H9 (cell line): ENCODE measurements around the gene SMURF1. TPM values are rescaled to one million over a fixed set of nuclear protein-coding genes. Genes with fewer than 3 reads are reported as not detected.

Experiments
- DNase-seq: peaks from one replicate; pipeline ENCODE4 v3.0.0-alpha.2; 2017
- H2AFZ ChIP-seq: one replicate; pipeline ENCODE4 v1.6.1; 2013; ENCODE audit warnings: mild to moderate bottlenecking, low read length, control low read depth, moderate library complexity
- H2AK5ac ChIP-seq: 2 replicates; pipeline ENCODE4 v1.6.1; 2013; ENCODE audit warnings: low read length, control low read depth, mixed read lengths; ENCODE audit not compliant: insufficient read length
- H2BK120ac ChIP-seq: one replicate; pipeline ENCODE4 v1.6.1; 2013; ENCODE audit warnings: low read depth, mild to moderate bottlenecking, low read length, control low read depth, inconsistent platforms; ENCODE audit not compliant: poor library complexity, severe bottlenecking
- H2BK12ac ChIP-seq: 2 replicates; pipeline ENCODE4 v1.6.1; 2013; ENCODE audit warnings: low read length, control low read depth, mixed read lengths, low read depth; ENCODE audit not compliant: insufficient read length
- H2BK15ac ChIP-seq: 2 replicates; pipeline ENCODE4 v1.6.1; 2013; ENCODE audit warnings: low read depth, low read length, control low read depth
- H2BK20ac ChIP-seq: one replicate; pipeline ENCODE4 v1.6.1; 2013; ENCODE audit warnings: low read depth, mild to moderate bottlenecking, low read length, control low read depth, inconsistent platforms; ENCODE audit not compliant: poor library complexity, severe bottlenecking
- H2BK5ac ChIP-seq: 2 replicates; pipeline ENCODE4 v1.6.1; 2013; ENCODE audit warnings: low read length, control low read depth, mixed read lengths; ENCODE audit not compliant: insufficient read length
- H3K14ac ChIP-seq: 2 replicates; pipeline ENCODE4 v1.6.1; 2013; ENCODE audit warnings: low read length, control low read depth; ENCODE audit not compliant: insufficient read depth
- H3K18ac ChIP-seq: 2 replicates; pipeline ENCODE4 v1.6.1; 2013; ENCODE audit warnings: low read depth, mild to moderate bottlenecking, mixed read lengths, low read length, control low read depth; ENCODE audit not compliant: insufficient read length
- H3K23ac ChIP-seq: 2 replicates; pipeline ENCODE4 v1.6.1; 2013; ENCODE audit warnings: low read length, control low read depth, mixed read lengths, low read depth; ENCODE audit not compliant: insufficient read length
- H3K23me2 ChIP-seq: 2 replicates; pipeline ENCODE4 v1.6.1; 2013; ENCODE audit warnings: low read depth, mild to moderate bottlenecking, mixed read lengths, low read length, control low read depth; ENCODE audit not compliant: insufficient read length, poor library complexity, severe bottlenecking
- H3K27ac ChIP-seq: 2 replicates; pipeline ENCODE4 v1.5.1; 2013; ENCODE audit warnings: low read length, control low read depth, mixed read lengths, low read depth; ENCODE audit not compliant: insufficient read length
- H3K27me3 ChIP-seq: 2 replicates; pipeline ENCODE4 v1.6.1; 2013; ENCODE audit warnings: low read length, control low read depth, inconsistent platforms; ENCODE audit not compliant: insufficient read depth
- H3K4ac ChIP-seq: 2 replicates; pipeline ENCODE4 v1.6.1; 2013; ENCODE audit warnings: low read depth, mild to moderate bottlenecking, control low read depth, inconsistent platforms, low read length, moderate library complexity
- H3K4me1 ChIP-seq: 2 replicates; pipeline ENCODE4 v1.6.1; 2013; ENCODE audit warnings: low read length, control low read depth, inconsistent platforms; ENCODE audit not compliant: insufficient read depth
- H3K4me2 ChIP-seq: 2 replicates; pipeline ENCODE4 v1.6.1; 2013; ENCODE audit warnings: low read length, control low read depth, mixed read lengths; ENCODE audit not compliant: insufficient read length, insufficient read depth
- H3K56ac ChIP-seq: 2 replicates; pipeline ENCODE4 v1.6.1; 2013; ENCODE audit warnings: low read depth, mild to moderate bottlenecking, mixed read lengths, low read length, control low read depth; ENCODE audit not compliant: insufficient read length
- H3K79me1 ChIP-seq: 2 replicates; pipeline ENCODE4 v1.6.1; 2013; ENCODE audit warnings: low read depth, mild to moderate bottlenecking, moderate library complexity, low read length, control low read depth, inconsistent platforms; ENCODE audit not compliant: insufficient read depth, poor library complexity, severe bottlenecking
- H3K79me2 ChIP-seq: 2 replicates; pipeline ENCODE4 v1.6.1; 2013; ENCODE audit warnings: low read length, control low read depth, inconsistent platforms; ENCODE audit not compliant: insufficient read depth
- H3K9ac ChIP-seq: 2 replicates; pipeline ENCODE4 v1.6.1; 2013; ENCODE audit warnings: low read length, control low read depth, mixed read lengths; ENCODE audit not compliant: insufficient read length; ENCODE audit errors: extremely low read depth
- H3K9me3 ChIP-seq: one replicate; pipeline ENCODE4 v1.6.1; 2013; ENCODE audit warnings: low read depth, low read length, inconsistent platforms; ENCODE audit not compliant: control insufficient read depth
- H3T11ph ChIP-seq: one replicate; pipeline ENCODE4 v1.6.1; 2013; ENCODE audit warnings: mild to moderate bottlenecking, low read length, control low read depth, inconsistent platforms
- H4K20me1 ChIP-seq: one replicate; pipeline ENCODE4 v1.6.1; 2013; ENCODE audit not compliant: control insufficient read depth, insufficient read length, insufficient read depth
- H4K5ac ChIP-seq: 2 replicates; pipeline ENCODE4 v1.6.1; 2013; ENCODE audit warnings: low read depth, mild to moderate bottlenecking, mixed read lengths, low read length, control low read depth; ENCODE audit not compliant: insufficient read length
- H4K8ac ChIP-seq: replicated peaks from 2 replicates; pipeline ENCODE4 v1.6.1; 2013; ENCODE audit warnings: low read length, control low read depth, mixed read lengths, low read depth; ENCODE audit not compliant: insufficient read length
- H4K91ac ChIP-seq: 2 replicates; pipeline ENCODE4 v1.6.1; 2013; ENCODE audit warnings: low read depth, mild to moderate bottlenecking, moderate library complexity, mixed read lengths, low read length, control low read depth; ENCODE audit not compliant: insufficient read length
- H3K27ac Mint-ChIP-seq, 3 experiments: 2 replicates in 2 of 3; 3 replicates in 1 of 3; pipeline ENCODE4 v1.8.0; 2020 to 2021; ENCODE audit warnings: mixed read lengths in 3 of 3, mild to moderate bottlenecking in 1 of 3, moderate library complexity in 1 of 3
- H3K27me3 Mint-ChIP-seq: 2 replicates; pipeline ENCODE4 v1.8.0; 2021; ENCODE audit warnings: low read depth, mild to moderate bottlenecking, moderate library complexity, mixed read lengths
- H3K36me3 Mint-ChIP-seq, 3 experiments: 2 replicates in 2 of 3; 3 replicates in 1 of 3; pipeline ENCODE4 v1.8.0; 2020 to 2021; ENCODE audit warnings: low read depth in 3 of 3, mixed read lengths in 3 of 3; ENCODE audit not compliant: insufficient read depth in 1 of 3
- H3K4me1 Mint-ChIP-seq, 2 experiments: 2 replicates each; pipeline ENCODE4 v1.8.0; 2020; ENCODE audit warnings: mixed read lengths in 2 of 2
- H3K4me3 Mint-ChIP-seq, 2 experiments: 2 replicates in 1 of 2; 3 replicates in 1 of 2; pipeline ENCODE4 v1.8.0; 2020 to 2021; ENCODE audit warnings: mild to moderate bottlenecking in 2 of 2, mixed read lengths in 2 of 2, moderate library complexity in 1 of 2
- H3K9me3 Mint-ChIP-seq, 2 experiments: 2 replicates in 1 of 2; 3 replicates in 1 of 2; pipeline ENCODE4 v1.8.0; 2020; ENCODE audit warnings: mild to moderate bottlenecking in 2 of 2, mixed read lengths in 2 of 2, moderate library complexity in 1 of 2
- CTCF ChIP-seq: fragments of 200-600 bp; sonication (generic); conservative IDR thresholded peaks from 3 replicates; pipeline ENCODE4 v1.8.0; 2021; ENCODE audit warnings: antibody characterized with exemption, mild to moderate bottlenecking
- WGBS: extraction: QIAGEN DNeasy Blood & Tissue Kit; methylation state at CpG from one replicate; pipeline ENCODE4 v1.1.7; 2013; ENCODE audit warnings: missing lambda C conversion rate, low lambda C conversion rate, mixed read lengths; ENCODE audit not compliant: insufficient read length; ENCODE audit errors: extremely low coverage; 5-methylcytosine and 5-hydroxymethylcytosine counted together
- total RNA-seq: library from RNA; stranded (reverse); gene quantifications from 2 replicates; pipeline ENCODE4 v1.2.1, GENCODE V29; 2021

The SMURF1 gene
- total RNA-seq, 1 experiment from 2014 or later: 29.4 TPM

GRCh38 chr7:98997846-98998245 lies 146.1 kb downstream of the SMURF1 start:
- Histone ChIP-seq H4K91ac (no peak overlapping the region), H3K4me1 (no peaks in the 10 kb centered on the region), H3K18ac (no peak overlapping the region), H2BK5ac (no peak overlapping the region), H3K14ac (no peak overlapping the region), H3K27ac (no peak overlapping the region), H4K5ac (no peak overlapping the region), H3T11ph (no peak overlapping the region), H3K23ac (no peak overlapping the region), H3K4ac (no peak overlapping the region), H4K8ac (no peak overlapping the region), H3K27me3 (no peaks in the 10 kb centered on the region), H2AFZ (no peak overlapping the region), H3K79me1 (no peaks in the 10 kb centered on the region), H3K9me3 (no peaks in the 10 kb centered on the region), H2AK5ac (no peak overlapping the region), H3K23me2 (no peaks in the 10 kb centered on the region), H2BK12ac (no peak overlapping the region), H2BK15ac (no peak overlapping the region), H2BK20ac (no peak overlapping the region), H3K9ac (no peak overlapping the region), H4K20me1 (no peaks in the 10 kb centered on the region), H2BK120ac (no peak overlapping the region), H3K4me2 (no peak overlapping the region), H3K79me2 (no peaks in the 10 kb centered on the region), H3K56ac (no peak overlapping the region)
- Mint-ChIP-seq H3K4me1 (no peaks in the 10 kb centered on the region), H3K27me3 (no peaks in the 10 kb centered on the region; the same call in 1 of the 2 replicates), H3K36me3 (peaks cover 20 to 81% (median 60%) of the 10 kb centered on the region in 3 experiments), H3K9me3 (no peaks in the 10 kb centered on the region), H3K27ac (no peak overlapping the region), H3K4me3 (no peak overlapping the region)
- WGBS: no CpG with 5 or more reads among the region's 3 CpGs
- no peak for DNase-seq
- no peak for TF ChIP-seq CTCF
